ENCODE measurements around the gene SPRED2. TPM values are rescaled to one million over a fixed set of nuclear protein-coding genes. Genes with fewer than 3 reads are reported as not detected.

SPRED2 gene
- total RNA-seq, 2 donors from 2014 or later: 21.9 to 28.3 TPM

DNA sequence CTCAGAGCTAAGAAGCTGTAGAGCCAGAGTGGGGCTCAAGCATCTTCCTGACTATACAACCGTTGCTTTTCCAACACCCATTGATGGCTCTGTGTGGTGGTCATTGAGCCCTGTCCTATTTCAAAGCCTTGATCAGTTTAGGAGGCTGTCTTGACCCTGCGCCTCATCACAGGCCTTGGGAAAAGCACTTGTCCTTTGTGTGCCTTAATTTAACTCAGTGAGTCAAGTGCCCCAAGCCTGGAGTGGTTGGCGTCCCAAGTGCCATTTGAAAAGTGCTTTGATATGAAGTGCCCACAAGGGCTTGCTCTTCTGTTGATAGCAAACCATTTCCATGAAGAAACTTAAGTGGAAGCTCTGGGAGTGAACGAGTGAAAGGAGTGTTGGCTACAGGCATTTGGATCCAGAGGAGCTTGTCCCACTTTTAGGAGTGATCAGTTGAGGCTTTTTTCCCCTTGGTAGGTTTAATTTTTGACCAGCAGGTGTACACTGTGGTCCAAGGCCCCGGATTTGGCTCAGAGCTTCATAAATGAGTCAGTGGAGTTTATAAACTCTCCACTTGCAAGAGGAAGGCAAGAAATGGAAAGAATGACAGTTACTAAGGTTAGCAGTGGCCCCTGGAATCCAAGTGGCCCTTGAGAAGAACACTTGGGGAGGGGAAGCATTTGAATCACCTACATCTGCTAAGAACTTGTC is 154.5 kb downstream of the SPRED2 start:
- intact Hi-C loops (cut with DNase I): no loop called here
- DNase-seq (ENCODE audit: low spot score): no peak

DNA sequence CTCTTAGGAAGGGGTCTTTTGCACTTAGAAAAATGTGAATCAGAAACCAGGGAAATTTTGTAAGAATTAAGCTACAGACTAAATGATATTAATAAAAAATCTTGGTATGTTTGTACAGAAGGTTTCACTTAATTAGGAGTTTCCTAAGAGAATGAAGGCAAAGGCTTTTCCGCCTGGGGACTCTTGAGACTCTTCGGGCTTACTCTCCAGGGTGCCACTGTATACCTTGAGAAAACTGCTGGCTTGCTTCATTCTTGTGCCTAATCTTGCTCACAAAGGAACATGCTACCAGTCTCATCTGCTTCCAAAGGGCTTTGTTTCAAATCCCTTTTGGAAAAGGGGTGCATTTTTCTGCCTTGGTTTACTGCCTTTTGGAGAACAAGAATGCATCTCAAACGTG is 155.3 kb downstream of the SPRED2 start:
- intact Hi-C loops (cut with DNase I): no loop called here

DNA sequence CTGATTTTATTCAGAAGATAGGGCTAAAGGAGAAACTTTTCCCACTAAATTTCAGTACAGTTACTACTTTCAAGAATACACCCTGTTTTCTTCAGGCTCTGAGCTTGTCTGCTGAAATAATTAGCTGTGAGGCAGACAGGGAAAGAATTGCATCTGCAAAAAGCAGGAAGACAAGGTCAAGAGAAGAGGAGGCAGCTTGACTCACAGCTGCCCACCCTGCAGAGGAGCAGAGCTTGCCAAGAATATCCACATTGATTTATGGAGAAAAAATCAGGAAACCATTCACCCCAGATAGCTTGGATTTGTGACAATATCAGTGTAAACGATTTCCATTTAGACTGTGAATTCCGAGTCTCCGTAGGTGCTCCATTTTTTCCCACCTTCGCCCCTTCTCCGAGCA is 155.8 kb downstream of the SPRED2 start:
- intact Hi-C loops (cut with DNase I): no loop called here
- DNase-seq (ENCODE audit: low spot score): no peak

More for the DNA sequence above, 155.3 kb downstream of the SPRED2 start:
- no peak for DNase-seq (ENCODE audit: low spot score)

DNA sequence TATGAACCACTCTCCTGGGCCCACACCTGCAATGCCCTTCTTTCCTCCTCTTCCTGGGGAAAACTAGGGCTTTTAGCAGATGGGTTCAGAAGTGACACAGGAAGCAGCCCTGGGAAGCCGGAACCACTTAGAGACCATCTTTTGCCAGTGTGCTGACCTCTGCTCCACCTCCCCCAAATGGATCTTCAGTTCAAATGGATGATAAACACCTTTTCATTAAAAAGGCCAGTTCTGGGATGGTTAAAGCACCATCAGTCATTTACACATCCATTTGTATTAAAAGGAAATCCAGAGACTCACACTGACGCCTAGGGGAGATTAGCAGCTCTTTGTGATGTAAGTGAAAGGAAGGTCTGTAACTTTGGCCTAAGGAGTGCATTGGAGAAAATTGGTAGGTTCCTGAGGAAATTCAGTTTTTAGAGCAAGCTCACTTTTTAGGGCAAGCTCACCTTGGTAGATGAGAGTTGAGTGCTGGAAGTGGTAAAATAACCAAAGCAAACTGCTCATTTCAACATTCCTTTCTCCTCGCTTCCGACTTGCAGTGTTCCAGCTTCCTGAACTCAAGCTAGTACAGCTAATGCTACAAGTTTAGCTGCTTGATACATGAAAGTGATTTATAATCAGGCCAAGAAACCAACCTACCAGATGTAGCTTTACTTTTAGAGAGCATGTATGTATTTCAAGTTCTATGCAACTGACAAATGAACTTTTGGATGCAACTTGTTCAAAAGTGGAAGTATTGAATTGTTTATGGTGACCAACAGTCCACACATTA is 157.1 kb downstream of the SPRED2 start:
- intact Hi-C loops (cut with DNase I): no loop called here

DNA sequence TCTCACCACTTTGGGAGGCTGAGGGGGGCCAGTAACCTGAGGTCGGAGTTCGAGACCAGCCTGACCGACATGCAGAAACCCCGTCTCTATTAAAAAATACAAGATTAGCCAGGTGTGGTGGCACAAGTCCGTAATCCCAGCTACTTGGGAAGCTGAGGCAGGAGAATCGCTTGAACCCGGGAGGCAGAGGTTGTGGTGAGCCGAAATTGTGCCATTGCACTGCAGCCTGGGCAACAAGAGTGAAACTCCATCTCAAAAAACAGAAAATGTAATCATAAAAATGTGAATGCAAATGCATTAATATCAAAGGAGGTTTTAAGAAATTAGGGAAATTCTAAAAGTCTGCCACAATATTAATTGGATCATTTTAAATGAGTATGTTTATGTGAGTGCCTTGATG is 159.1 kb downstream of the SPRED2 start:
- intact Hi-C loops (cut with DNase I): no loop called here
- DNase-seq (ENCODE audit: low spot score): no peak

More for the DNA sequence above, 157.1 kb downstream of the SPRED2 start:
- DNase-seq (ENCODE audit: low spot score): no peak

DNA sequence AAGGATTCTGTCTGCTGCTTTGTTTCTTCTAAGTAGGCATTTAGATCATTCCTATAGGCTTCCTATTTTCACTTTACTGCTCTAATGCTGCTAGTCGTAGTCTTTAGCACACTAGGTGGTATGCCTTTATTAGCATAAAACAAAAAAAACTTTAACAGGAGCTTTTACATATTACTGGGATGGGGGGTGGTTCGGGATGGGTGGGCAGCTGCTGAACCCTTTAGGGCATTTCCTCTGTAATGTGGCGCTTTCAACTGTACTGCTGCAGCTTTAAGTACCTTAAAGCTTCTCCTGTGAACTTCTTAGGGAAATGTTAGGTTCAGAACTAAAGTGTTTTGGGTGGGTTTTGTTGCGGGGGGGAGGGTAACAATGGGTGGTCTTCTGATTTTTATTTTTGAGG is 163.4 kb downstream of the SPRED2 start:
- intact Hi-C loops (cut with DNase I): loop anchor here (5.0 to 10.0 kb wide), 2 partner anchors 283 to 286 kb away; no protein-coding TSS in a partner anchor
- no peak for DNase-seq (ENCODE audit: low spot score)

DNA sequence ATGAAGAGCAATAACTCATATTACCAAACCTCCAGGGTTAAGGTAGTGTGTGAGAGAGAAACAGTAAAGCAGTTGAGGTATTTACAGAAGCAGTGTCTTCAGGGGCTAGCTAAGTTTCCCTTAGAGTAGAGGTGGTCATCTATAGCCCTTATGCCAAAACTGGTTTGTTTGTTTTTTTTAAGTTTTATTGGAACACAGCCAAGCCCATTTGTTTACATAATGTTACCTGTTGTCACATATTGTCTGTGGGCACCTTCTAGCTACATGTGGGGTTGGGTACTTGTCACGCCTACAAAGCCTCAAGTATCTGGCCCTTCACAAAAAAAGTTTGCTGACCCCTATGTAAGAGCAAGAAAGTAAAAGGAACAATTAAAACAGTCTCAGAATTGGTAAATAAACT is 165.4 kb downstream of the SPRED2 start:
- intact Hi-C loops (cut with DNase I): loop anchor here (5.0 to 10.0 kb wide), 2 partner anchors 285 to 288 kb away; no protein-coding TSS in a partner anchor

DNA sequence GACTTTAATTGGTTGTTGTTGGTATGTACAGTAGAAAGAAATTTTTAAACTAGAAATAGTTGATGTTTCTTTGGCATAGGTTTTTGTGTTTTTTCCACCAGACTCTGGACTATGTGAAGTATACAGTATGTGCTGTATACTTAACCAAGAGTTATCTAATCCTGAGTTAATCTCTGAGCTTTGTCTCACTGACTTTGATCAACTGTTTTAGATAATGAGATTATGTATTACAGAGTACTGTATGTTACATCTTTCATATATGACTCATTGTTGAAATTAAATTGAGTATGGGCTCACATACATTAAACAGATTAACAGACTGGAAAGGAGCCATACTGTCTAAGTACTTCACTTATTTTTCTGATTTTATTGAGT is 166.7 kb downstream of the SPRED2 start:
- intact Hi-C loops (cut with DNase I): loop anchor here (5.0 to 10.0 kb wide), 2 partner anchors 287 to 289 kb away; no protein-coding TSS in a partner anchor
- no peak for DNase-seq (ENCODE audit: low spot score)

More for the DNA sequence above, 165.4 kb downstream of the SPRED2 start:
- DNase-seq (ENCODE audit: low spot score): no peak

DNA sequence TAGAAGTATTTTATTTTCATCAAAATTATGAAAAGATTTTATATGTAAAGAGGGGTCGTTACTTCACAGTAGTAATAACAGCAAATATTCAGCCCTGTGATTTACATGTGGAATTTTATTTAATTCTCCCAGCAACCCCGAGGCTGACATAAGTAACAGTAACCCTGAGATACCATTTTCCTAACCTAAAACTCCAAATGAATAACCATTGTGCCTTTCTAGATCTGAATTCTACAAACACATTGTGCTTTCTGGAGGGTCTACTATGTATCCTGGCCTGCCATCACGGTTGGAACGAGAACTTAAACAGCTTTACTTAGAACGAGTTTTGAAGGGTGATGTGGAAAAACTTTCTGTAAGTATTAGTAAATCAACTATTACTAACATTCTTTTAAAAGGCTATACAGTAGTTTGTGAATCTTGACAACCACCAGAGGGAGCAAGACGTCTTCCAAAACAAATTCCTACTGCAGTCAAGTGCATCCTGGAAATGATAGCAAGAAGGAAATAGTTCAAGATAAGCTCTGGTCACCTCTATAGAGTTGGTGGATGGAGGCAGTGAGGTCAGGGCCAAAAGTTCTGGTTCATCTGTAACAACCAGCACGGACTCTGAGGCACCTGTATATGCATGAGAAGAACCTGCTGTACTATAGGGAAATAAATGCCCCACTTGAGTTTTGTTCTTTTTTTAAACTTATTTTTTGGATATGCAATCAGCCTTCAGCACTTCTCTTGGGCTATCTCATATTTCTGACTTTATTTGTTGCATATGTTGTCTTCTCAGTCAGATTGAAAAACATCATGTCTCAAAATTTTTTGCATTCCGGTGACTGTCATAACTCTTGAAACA is 167.4 kb downstream of the SPRED2 start:
- intact Hi-C loops (cut with DNase I): loop anchor here (5.0 to 10.0 kb wide), 2 partner anchors 287 to 290 kb away; no protein-coding TSS in a partner anchor
- no peak for DNase-seq (ENCODE audit: low spot score)

DNA sequence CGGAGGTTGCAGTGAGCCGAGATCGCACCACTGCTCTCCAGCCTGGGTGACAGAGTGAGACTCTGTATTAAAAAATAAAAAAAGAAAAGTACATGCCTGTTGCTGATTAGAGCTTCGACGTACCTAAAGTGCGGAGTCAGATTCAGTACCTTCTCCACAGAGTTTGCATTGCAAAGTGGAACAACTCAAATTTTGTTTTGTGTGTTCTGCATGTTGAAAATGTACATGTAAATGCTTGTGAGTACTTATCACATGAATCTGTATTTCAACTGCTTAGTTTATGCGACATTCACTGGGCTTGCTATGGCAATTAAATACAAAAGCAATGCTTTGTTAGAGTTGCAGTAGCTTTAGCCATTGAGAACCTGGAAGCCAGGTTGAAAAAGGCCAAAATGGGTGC is 168.4 kb downstream of the SPRED2 start:
- intact Hi-C loops (cut with DNase I): loop anchor here in 1 of 2 donors (10.0 kb wide), 1 partner anchor 291 kb away; no protein-coding TSS in a partner anchor
- no peak for DNase-seq (ENCODE audit: low spot score)

DNA sequence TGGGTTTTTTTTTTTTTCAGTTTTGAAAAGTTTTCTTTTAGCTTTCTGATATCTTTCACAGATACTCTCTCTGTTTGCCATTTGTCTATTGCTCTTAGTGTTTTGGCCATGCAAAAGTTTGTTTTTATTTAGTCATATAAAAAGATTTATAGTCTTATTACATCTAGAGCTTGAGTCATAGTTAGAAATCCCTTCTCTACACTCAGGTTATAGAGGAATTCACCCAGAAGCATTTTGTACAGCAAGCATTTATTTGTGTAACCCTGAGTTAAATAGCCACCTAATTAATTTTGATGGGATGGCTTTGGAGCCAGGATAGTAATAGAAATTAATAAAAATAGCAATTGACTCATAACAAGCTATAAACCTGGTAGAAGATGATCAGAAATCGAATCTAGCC is 169.1 kb downstream of the SPRED2 start:
- DNase-seq (ENCODE audit: low spot score): no peak
- intact Hi-C loops (cut with DNase I): loop anchor here in 1 of 2 donors (10.0 kb wide), 1 partner anchor 292 kb away; no protein-coding TSS in a partner anchor

DNA sequence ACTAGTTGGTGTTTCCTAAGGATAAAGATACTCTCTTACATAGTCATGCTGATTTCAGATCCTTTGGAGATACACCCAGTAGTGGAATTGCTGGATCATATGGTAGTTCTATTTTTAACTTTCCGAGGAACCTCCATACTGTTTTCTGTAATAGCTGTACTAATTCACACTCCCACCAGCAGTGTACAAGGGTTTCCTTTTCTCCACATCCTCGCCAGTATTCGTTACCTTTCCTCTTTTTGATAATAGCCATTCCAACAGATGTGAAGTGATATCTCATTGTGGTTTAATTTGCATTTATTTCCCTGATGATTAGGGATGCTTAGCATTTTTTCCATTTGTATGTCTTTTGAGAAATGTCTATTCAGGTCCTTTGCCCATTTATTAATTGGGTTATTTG is 170.7 kb downstream of the SPRED2 start:
- DNase-seq (ENCODE audit: low spot score): no peak
- intact Hi-C loops (cut with DNase I): loop anchor here in 1 of 2 donors (10.0 kb wide), 1 partner anchor 293 kb away; no protein-coding TSS in a partner anchor

Other genes starting within 250 kb of the SPRED2 start
- gene ACTR2, start 204.8 kb downstream of the SPRED2 start, total RNA-seq: 100 to 1,000 TPM; 218 to 220 TPM